DOHH2 (cell line): ENCODE data around the gene CACNA1D.

Experiments
- H3F3A ChIP-seq: fragments of 200-600 bp; sonication (generic), shearing (Covaris generic); 2 replicates; pipeline ENCODE4 v1.6.0; 2016; ENCODE audit warnings: antibody characterized with exemption, mild to moderate bottlenecking; ENCODE audit not compliant: control insufficient read depth, insufficient read depth
- H3K27ac ChIP-seq: fragments of 200-600 bp; sonication (generic); 2 replicates; pipeline ENCODE4 v1.5.1; 2014; ENCODE audit warnings: low read depth, mild to moderate bottlenecking, low read length, moderate library complexity
- H3K27me3 ChIP-seq: fragments of 200-600 bp; sonication (generic); 2 replicates; pipeline ENCODE4 v1.6.1; 2014; ENCODE audit warnings: mild to moderate bottlenecking, low read length, mixed read lengths; ENCODE audit not compliant: control insufficient read depth
- H3K36me3 ChIP-seq: fragments of 200-600 bp; sonication (generic); 2 replicates; pipeline ENCODE4 v1.6.1; 2014; ENCODE audit warnings: mild to moderate bottlenecking, low read length, moderate library complexity, mixed read lengths; ENCODE audit not compliant: control insufficient read depth
- H3K4me1 ChIP-seq: fragments of 200-600 bp; sonication (generic); 2 replicates; pipeline ENCODE4 v1.6.1; 2014; ENCODE audit warnings: mild to moderate bottlenecking, low read length, mixed read lengths; ENCODE audit not compliant: control insufficient read depth
- H3K4me2 ChIP-seq: fragments of 200-600 bp; sonication (generic); 2 replicates; pipeline ENCODE4 v1.6.0; 2014; ENCODE audit warnings: mild to moderate bottlenecking, low read length, moderate library complexity
- H3K4me3 ChIP-seq: fragments of 200-600 bp; sonication (generic); 2 replicates; pipeline ENCODE4 v1.5.1; 2014; ENCODE audit warnings: mild to moderate bottlenecking, low read length, mixed read lengths
- H3K79me2 ChIP-seq: fragments of 200-600 bp; sonication (generic); 2 replicates; pipeline ENCODE4 v1.6.1; 2014; ENCODE audit warnings: mild to moderate bottlenecking, low read length, mixed read lengths; ENCODE audit not compliant: control insufficient read depth
- H3K9me2 ChIP-seq: fragments of 200-600 bp; sonication (generic); replicated peaks from 2 replicates; pipeline ENCODE4 v1.6.1; 2014; ENCODE audit warnings: mild to moderate bottlenecking, low read length, mixed read lengths; ENCODE audit not compliant: control insufficient read depth
- H3K9me3 ChIP-seq: fragments of 200-600 bp; sonication (generic); 2 replicates; pipeline ENCODE4 v1.6.1; 2014; ENCODE audit warnings: antibody characterized with exemption, low read length, mixed read lengths; ENCODE audit not compliant: control insufficient read depth, insufficient read depth
- H4K20me1 ChIP-seq: fragments of 200-600 bp; sonication (generic); 2 replicates; pipeline ENCODE4 v1.6.0; 2014; ENCODE audit warnings: low read depth, mild to moderate bottlenecking, antibody characterized with exemption, low read length, moderate library complexity; ENCODE audit not compliant: control insufficient read depth, insufficient read depth
- CTCF ChIP-seq: fragments of 200-600 bp; sonication (generic); IDR thresholded peaks from one replicate; pipeline ENCODE4 v1.5.1; 2014; ENCODE audit warnings: antibody characterized with exemption, mild to moderate bottlenecking, low read depth, low read length; ENCODE audit not compliant: poor library complexity, severe bottlenecking
- EZH2phosphoT487 ChIP-seq: fragments of 200-600 bp; sonication (generic); IDR thresholded peaks from 2 replicates; pipeline ENCODE4 v1.6.1; 2017; ENCODE audit warnings: borderline replicate concordance, mild to moderate bottlenecking, antibody characterized with exemption, low read length, moderate library complexity, mixed read lengths

CACNA1D gene

DNA sequence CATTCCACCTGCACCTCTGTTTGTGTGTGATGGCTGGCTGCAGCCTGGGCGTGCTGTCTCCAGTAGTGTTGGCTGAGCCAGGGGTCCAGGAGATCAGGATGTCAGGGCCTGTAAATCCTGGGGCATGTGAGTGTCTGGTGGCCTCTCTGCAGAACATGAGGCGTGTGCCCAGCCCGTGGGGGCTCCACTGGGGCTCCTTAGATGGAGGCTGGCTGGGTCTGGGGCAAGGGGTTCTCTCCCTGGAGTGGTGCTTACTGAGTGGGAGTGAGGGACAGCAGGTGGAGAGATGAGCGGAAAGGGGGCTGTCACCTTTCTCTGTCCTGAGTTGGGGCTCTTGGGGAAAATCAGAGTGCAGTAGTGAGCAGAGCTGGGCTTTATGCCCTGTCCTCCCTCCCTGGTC lies 199.6 kb downstream of the CACNA1D start:
- Histone ChIP-seq H3K9me3 (no peaks in the 10 kb centered on the region), H3K4me1 (no peaks in the 10 kb centered on the region), H3K27ac (no peak overlapping the region), H3K36me3 (no peaks in the 10 kb centered on the region), H3K4me3 (no peak overlapping the region), H3F3A (no peaks in the 10 kb centered on the region), H4K20me1 (no peaks in the 10 kb centered on the region), H3K27me3 (peaks cover 19% of the 10 kb centered on the region; the same call in 1 of the 2 replicates), H3K4me2 (no peak overlapping the region), H3K9me2 (no peaks in the 10 kb centered on the region), H3K79me2 (no peaks in the 10 kb centered on the region)
- TF ChIP-seq CTCF: no peak
- no peak for TF ChIP-seq EZH2phosphoT487

DNA sequence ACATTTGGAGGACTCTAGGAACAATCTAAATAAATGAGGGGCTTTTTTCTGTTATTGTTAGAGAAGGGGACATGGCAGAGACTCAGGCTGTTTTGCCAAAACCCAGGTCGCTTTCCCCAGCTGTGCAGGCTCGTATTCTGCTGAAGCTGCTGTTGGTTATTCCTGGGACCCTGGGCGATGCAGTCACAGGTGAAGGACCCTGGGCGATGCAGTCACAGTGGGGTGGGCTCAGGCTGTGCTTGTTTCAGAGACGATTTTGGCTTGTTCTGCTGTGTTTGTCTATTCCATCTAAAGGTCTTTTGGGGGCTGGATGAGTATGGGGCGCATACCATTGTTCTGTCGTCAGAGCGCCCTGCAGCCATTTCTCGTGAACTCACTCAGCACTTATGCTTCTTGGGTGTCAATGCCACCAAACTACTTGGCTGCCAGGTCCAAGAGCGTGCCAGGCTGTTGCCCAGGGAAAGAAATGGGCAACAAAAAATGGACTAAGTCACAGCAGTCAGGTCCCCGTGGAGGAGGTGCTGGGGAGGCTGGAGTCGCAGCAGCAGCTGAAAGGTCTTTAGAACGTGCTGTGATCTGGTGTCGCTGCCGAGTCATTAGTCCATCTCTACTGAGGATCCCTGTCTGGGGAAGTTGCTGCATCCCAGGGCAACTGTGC lies 200.4 kb downstream of the CACNA1D start:
- no peak overlapping the region for H3K4me2 ChIP-seq
- no peaks in the 10 kb centered on the region for H3K9me3 ChIP-seq
- H3K9me2 ChIP-seq: no peaks in the 10 kb centered on the region
- no peaks in the 10 kb centered on the region for H3K4me1 ChIP-seq
- no peaks in the 10 kb centered on the region for H3K79me2 ChIP-seq
- TF ChIP-seq CTCF (no peak), EZH2phosphoT487 (no peak)
- no peaks in the 10 kb centered on the region for H3K36me3 ChIP-seq
- H3K4me3 ChIP-seq: no peak overlapping the region
- no peaks in the 10 kb centered on the region for H4K20me1 ChIP-seq
- no peaks in the 10 kb centered on the region for H3F3A ChIP-seq
- H3K27me3 ChIP-seq: peaks cover 19% of the 10 kb centered on the region; the same call in 1 of the 2 replicates
- H3K27ac ChIP-seq: no peak overlapping the region

GRCh38 chr3:53695324-53695690 lies 200.9 kb downstream of the CACNA1D start:
- H3K27ac ChIP-seq: no peak overlapping the region
- no peaks in the 10 kb centered on the region for H3K36me3 ChIP-seq
- H3F3A ChIP-seq: no peaks in the 10 kb centered on the region
- H3K4me2 ChIP-seq: no peak overlapping the region
- no peaks in the 10 kb centered on the region for H4K20me1 ChIP-seq
- TF ChIP-seq EZH2phosphoT487 (no peak), CTCF (no peak)
- no peaks in the 10 kb centered on the region for H3K79me2 ChIP-seq
- H3K9me3 ChIP-seq: no peaks in the 10 kb centered on the region
- no peak overlapping the region for H3K4me3 ChIP-seq
- no peaks in the 10 kb centered on the region for H3K9me2 ChIP-seq
- H3K27me3 ChIP-seq: peaks cover 19% of the 10 kb centered on the region; the same call in 1 of the 2 replicates
- no peaks in the 10 kb centered on the region for H3K4me1 ChIP-seq
